ENCODE results near the gene ENOX2.

ENOX2 gene

DNA sequence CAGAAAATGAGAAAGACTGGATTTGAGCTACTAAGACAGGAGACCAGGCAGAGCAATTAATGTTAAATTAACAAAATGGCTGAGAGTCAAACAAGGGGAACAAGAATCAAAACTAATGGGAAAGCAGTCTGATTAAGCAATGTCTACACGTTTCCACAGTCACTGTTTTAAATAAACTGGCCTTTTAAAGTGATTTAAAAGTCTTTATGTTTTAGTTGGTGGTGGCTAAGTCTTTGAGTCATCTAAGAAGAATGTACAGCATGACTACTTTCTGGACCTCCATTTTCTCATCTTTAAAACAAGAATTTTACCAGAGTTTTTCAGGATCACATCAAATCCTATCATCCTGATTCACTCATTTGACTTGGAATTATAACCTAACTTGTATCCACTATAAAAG lies 233.8 kb downstream of the ENOX2 start:
- H2AFZ ChIP-seq (ENCODE audit: low read depth, low read length) = no peak overlapping the region

DNA sequence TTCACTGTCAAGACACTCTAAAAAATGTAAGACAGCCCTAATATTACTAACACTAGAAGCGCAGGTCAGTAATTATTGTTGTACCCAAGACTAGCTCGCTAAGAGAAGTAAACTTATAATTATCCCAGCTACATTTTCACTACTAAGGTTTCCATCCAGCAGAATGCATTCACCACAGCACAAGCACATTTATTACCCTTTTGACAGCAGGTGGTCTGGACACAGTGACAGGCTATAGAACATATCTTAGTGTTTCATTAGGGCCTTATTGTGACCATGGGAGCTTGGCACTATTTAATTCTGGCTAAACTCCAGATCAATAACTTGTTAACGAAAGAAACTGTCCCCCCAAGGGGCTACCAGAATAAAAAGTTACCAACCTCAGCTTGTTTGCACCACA lies 237.7 kb downstream of the ENOX2 start:
- Histone ChIP-seq H3K9ac (ENCODE audit: low read depth, low read length) (no peak overlapping the region), H2AFZ (ENCODE audit: low read depth, low read length) (no peak overlapping the region)

More for the DNA sequence above, 233.8 kb downstream of the ENOX2 start:
- Histone ChIP-seq H3K27ac (ENCODE audit: low read length) (no peak overlapping the region), H3K9ac (ENCODE audit: low read depth, low read length) (no peak overlapping the region), H3K79me2 (ENCODE audit: insufficient read depth, low read length) (no peaks in the 10 kb centered on the region), H3K27me3 (ENCODE audit: insufficient read depth, low read length, poor library complexity) (no peaks in the 10 kb centered on the region), H3K4me2 (ENCODE audit: insufficient read depth, low read length) (no peak overlapping the region), H3K4me3 (ENCODE audit: low read depth in 1 of 2, low read length in 2 of 2) (no peak overlapping the region), H3K9me3 (ENCODE audit: insufficient read depth, low read length, severe bottlenecking) (no peaks in the 10 kb centered on the region), H3K4me1 (ENCODE audit: insufficient read depth, low read length) (no peaks in the 10 kb centered on the region), H4K20me1 (ENCODE audit: insufficient read depth, low read length) (no peaks in the 10 kb centered on the region), H3K36me3 (ENCODE audit: insufficient read depth, low read length) (no peaks in the 10 kb centered on the region; the same call in 1 of the 2 replicates)
- no peak for TF ChIP-seq EZH2 (IDR thresholded peaks at IDR 0.05; ENCODE audit: borderline replicate concordance, low read depth, low read length, severe bottlenecking)
- TF ChIP-seq CTCF (IDR thresholded peaks at IDR 0.05; ENCODE audit: borderline replicate concordance, extremely low read depth, low read length, poor library complexity, severe bottlenecking) = no peak
- no peak for DNase-seq
- no peak for ATAC-seq (ENCODE audit: insufficient read depth, low read depth)

GRCh38 chrX:130658310-130658709 lies 244.7 kb downstream of the ENOX2 start:
- Histone ChIP-seq H4K20me1 (ENCODE audit: insufficient read depth, low read length) (no peaks in the 10 kb centered on the region), H3K4me1 (ENCODE audit: insufficient read depth, low read length) (no peaks in the 10 kb centered on the region), H3K9ac (ENCODE audit: low read depth, low read length) (no peak overlapping the region), H2AFZ (ENCODE audit: low read depth, low read length) (no peak overlapping the region), H3K36me3 (ENCODE audit: insufficient read depth, low read length) (no peaks in the 10 kb centered on the region; the same call in 1 of the 2 replicates), H3K79me2 (ENCODE audit: insufficient read depth, low read length) (no peaks in the 10 kb centered on the region), H3K4me3 (ENCODE audit: low read depth in 1 of 2, low read length in 2 of 2) (no peak overlapping the region), H3K27ac (ENCODE audit: low read length) (no peak overlapping the region), H3K4me2 (ENCODE audit: insufficient read depth, low read length) (no peak overlapping the region), H3K9me3 (ENCODE audit: insufficient read depth, low read length, severe bottlenecking) (no peaks in the 10 kb centered on the region), H3K27me3 (ENCODE audit: insufficient read depth, low read length, poor library complexity) (no peaks in the 10 kb centered on the region)
- no peak for ATAC-seq (ENCODE audit: insufficient read depth, low read depth)
- TF ChIP-seq EZH2 (IDR thresholded peaks at IDR 0.05; ENCODE audit: borderline replicate concordance, low read depth, low read length, severe bottlenecking) (no peak), CTCF (IDR thresholded peaks at IDR 0.05; ENCODE audit: borderline replicate concordance, extremely low read depth, low read length, poor library complexity, severe bottlenecking) (no peak)
- DNase-seq = no peak

More for the DNA sequence above, 237.7 kb downstream of the ENOX2 start:
- Histone ChIP-seq H3K9me3 (ENCODE audit: insufficient read depth, low read length, severe bottlenecking) (no peaks in the 10 kb centered on the region), H3K27ac (ENCODE audit: low read length) (no peak overlapping the region), H3K36me3 (ENCODE audit: insufficient read depth, low read length) (no peaks in the 10 kb centered on the region; the same call in 1 of the 2 replicates), H3K4me2 (ENCODE audit: insufficient read depth, low read length) (no peak overlapping the region), H3K27me3 (ENCODE audit: insufficient read depth, low read length, poor library complexity) (no peaks in the 10 kb centered on the region), H3K79me2 (ENCODE audit: insufficient read depth, low read length) (no peaks in the 10 kb centered on the region), H4K20me1 (ENCODE audit: insufficient read depth, low read length) (no peaks in the 10 kb centered on the region), H3K4me1 (ENCODE audit: insufficient read depth, low read length) (no peaks in the 10 kb centered on the region), H3K4me3 (ENCODE audit: low read depth in 1 of 2, low read length in 2 of 2) (no peak overlapping the region)
- no peak for DNase-seq
- TF ChIP-seq EZH2 (IDR thresholded peaks at IDR 0.05; ENCODE audit: borderline replicate concordance, low read depth, low read length, severe bottlenecking) (no peak), CTCF (IDR thresholded peaks at IDR 0.05; ENCODE audit: borderline replicate concordance, extremely low read depth, low read length, poor library complexity, severe bottlenecking) (no peak)
- ATAC-seq (ENCODE audit: insufficient read depth, low read depth) = no peak

Measured in DND-41 (cell line).